A549 (cell line): ENCODE measurements around the gene PRDM11. TPM values are rescaled to one million over a fixed set of nuclear protein-coding genes. Genes with fewer than 3 reads are reported as not detected.

ENCODE experiments used
- ATAC-seq, 2 experiments: fragments of 200-7000 bp in 1 of 2; fragments of >200 bp in 1 of 2; cut with Nextera tagmentation in 1 of 2; cut with Tn5 transposase in 1 of 2; 3 replicates each; pipeline versions ENCODE4 v1.8.0 to v1.9.1; 2018 to 2020; ENCODE audit warnings: mild to moderate bottlenecking in 1 of 2, moderate library complexity in 1 of 2
- CTCF ChIA-PET: fragments of 300-600 bp; sonication (Branson Sonifier 250); formaldehyde crosslinking; extraction: SDS; loops from one replicate; lab custom pipeline; 2021; ENCODE audit warnings: antibody characterized with exemption, inconsistent platforms; lab: Yijun Ruan, JAX
- POLR2A ChIA-PET: fragments of 350-600 bp; formaldehyde crosslinking; extraction: SDS; loops from one replicate; lab custom pipeline; 2021; ENCODE audit warnings: antibody characterized with exemption, inconsistent platforms; lab: Yijun Ruan, JAX
- DNase-seq, 2 experiments: peaks; one replicate each; pipeline versions ENCODE4 v3.0.0 to v3.0.0-alpha.2; 2011 to 2016; ENCODE audit warnings: low read depth in 1 of 2, low spot score in 1 of 2
- FAIRE-seq: peaks from 2 replicates; lab custom pipeline; 2011; peaks lifted over from hg19 to GRCh38; lab: Jason Lieb, UNC
- H3K27ac ChIP-seq, 2 experiments: fragments of >200 bp; sonication (Bioruptor Twin); formaldehyde crosslinking; 3 replicates each; pipeline ENCODE4 v1.5.1; 2016 to 2017
- H3K4me1 ChIP-seq: fragments of >200 bp; sonication (Bioruptor Twin); formaldehyde crosslinking; 3 replicates; pipeline ENCODE4 v1.6.1; 2016
- H3K4me2 ChIP-seq: fragments of >200 bp; sonication (Bioruptor Twin); formaldehyde crosslinking; 3 replicates; pipeline ENCODE4 v1.6.1; 2016
- H3K4me3 ChIP-seq: fragments of >200 bp; sonication (Bioruptor Twin); formaldehyde crosslinking; 3 replicates; pipeline ENCODE4 v1.5.1; 2016
- H3K9me3 ChIP-seq: fragments of >200 bp; sonication (Bioruptor Twin); formaldehyde crosslinking; 3 replicates; pipeline ENCODE4 v1.6.1; 2016
- CEBPB ChIP-seq, 2 experiments: fragments of >200 bp in 1 of 2; sonication (Bioruptor Twin) in 1 of 2; formaldehyde crosslinking in 1 of 2; IDR thresholded peaks; 2 replicates each; pipeline ENCODE4 v1.6.1; 2012 to 2016
- CHD2 ChIP-seq: fragments of 150-350 bp; IDR thresholded peaks from 2 replicates; pipeline ENCODE4 v1.6.1; 2014; ENCODE audit warnings: low read length; ENCODE audit not compliant: partially characterized antibody
- EHF ChIP-seq: fragments of 250-450 bp; sonication (Bioruptor Pico); IDR thresholded peaks from 2 replicates; pipeline ENCODE4 v1.5.0; 2020; ENCODE audit warnings: mild to moderate bottlenecking
- ESRRA ChIP-seq: fragments of 150-350 bp; IDR thresholded peaks from 2 replicates; pipeline ENCODE4 v1.6.1; 2014; ENCODE audit warnings: mild to moderate bottlenecking, low read length, borderline replicate concordance
- FOSL2 ChIP-seq, 2 experiments: fragments of 450-650 bp in 1 of 2; fragments of >200 bp in 1 of 2; sonication (Bioruptor Twin) in 1 of 2; formaldehyde crosslinking; IDR thresholded peaks; 2 replicates each; pipeline versions ENCODE4 v1.5.0 to v1.6.1; 2016 to 2020; ENCODE audit warnings: mild to moderate bottlenecking in 1 of 2, moderate library complexity in 1 of 2
- FOXS1 ChIP-seq: fragments of 250-450 bp; sonication (Bioruptor Pico); IDR thresholded peaks from 2 replicates; pipeline ENCODE4 v1.5.0; 2020; ENCODE audit warnings: mild to moderate bottlenecking, moderate library complexity
- GATA3 ChIP-seq: IDR thresholded peaks from 2 replicates; pipeline ENCODE4 v1.6.1; 2012; ENCODE audit warnings: borderline replicate concordance
- HDAC2 ChIP-seq: fragments of 200-600 bp; sonication (generic); IDR thresholded peaks from 2 replicates; pipeline ENCODE4 v1.6.1; 2016
- HES2 ChIP-seq: fragments of >200 bp; sonication (Bioruptor Twin); formaldehyde crosslinking; IDR thresholded peaks from 2 replicates; pipeline ENCODE4 v1.6.1; 2016
- HEYL ChIP-seq: fragments of 250-450 bp; sonication (Bioruptor Pico); IDR thresholded peaks from 2 replicates; pipeline ENCODE4 v1.8.0; 2021; ENCODE audit warnings: mild to moderate bottlenecking, moderate library complexity
- HOXB13 ChIP-seq: fragments of 250-450 bp; sonication (Bioruptor Pico); IDR thresholded peaks from 2 replicates; pipeline ENCODE4 v1.5.0; 2020; ENCODE audit warnings: low read depth, mild to moderate bottlenecking, moderate library complexity
- JUN ChIP-seq, 2 experiments: fragments of >200 bp; sonication (Bioruptor Twin); formaldehyde crosslinking; IDR thresholded peaks; 2 replicates in 1 of 2; 3 replicates in 1 of 2; pipeline ENCODE4 v1.6.1; 2016 to 2017
- JUNB ChIP-seq: fragments of >200 bp; sonication (Bioruptor Twin); formaldehyde crosslinking; IDR thresholded peaks from 2 replicates; pipeline ENCODE4 v1.6.1; 2016
- KDM1A ChIP-seq: fragments of 200-600 bp; sonication (generic); IDR thresholded peaks from 2 replicates; pipeline ENCODE4 v1.6.1; 2016; ENCODE audit warnings: low read depth, mild to moderate bottlenecking
- MAZ ChIP-seq: fragments of 150-350 bp; IDR thresholded peaks from 2 replicates; pipeline ENCODE4 v1.6.1; 2014; ENCODE audit warnings: antibody characterized with exemption, low read depth, low read length, borderline replicate concordance
- NFE2L2 ChIP-seq: fragments of 150-350 bp; conservative IDR thresholded peaks from 2 replicates; pipeline ENCODE4 v1.6.1; 2014; ENCODE audit warnings: low read length
- NR3C1 ChIP-seq: fragments of >200 bp; sonication (Bioruptor Twin); formaldehyde crosslinking; IDR thresholded peaks from 3 replicates; pipeline ENCODE4 v1.6.1; 2017
- PBX3 ChIP-seq: IDR thresholded peaks from 2 replicates; pipeline ENCODE4 v1.6.1; 2012
- PHF8 ChIP-seq: fragments of 200-600 bp; sonication (generic); IDR thresholded peaks from 2 replicates; pipeline ENCODE4 v1.6.1; 2016; ENCODE audit warnings: low read depth, mild to moderate bottlenecking, antibody characterized with exemption, moderate library complexity, borderline replicate concordance
- RAD21 ChIP-seq, 2 experiments: fragments of >200 bp in 1 of 2; sonication (Bioruptor Twin) in 1 of 2; formaldehyde crosslinking in 1 of 2; IDR thresholded peaks in 1 of 2; conservative IDR thresholded peaks in 1 of 2; 2 replicates in 1 of 2; 3 replicates in 1 of 2; pipeline ENCODE4 v1.6.1; 2012 to 2018; ENCODE audit warnings: inconsistent platforms in 1 of 2
- RARB ChIP-seq: fragments of 250-450 bp; sonication (Bioruptor Pico); IDR thresholded peaks from 2 replicates; pipeline ENCODE4 v1.8.0; 2021; ENCODE audit warnings: mild to moderate bottlenecking, moderate library complexity
- RCOR1 ChIP-seq: fragments of 150-350 bp; IDR thresholded peaks from 2 replicates; pipeline ENCODE4 v1.6.1; 2014; ENCODE audit warnings: antibody characterized with exemption, low read length, low read depth
- RFX5 ChIP-seq: fragments of 450-650 bp; IDR thresholded peaks from 2 replicates; pipeline ENCODE4 v1.7.1; 2014; ENCODE audit warnings: antibody characterized with exemption, mild to moderate bottlenecking, moderate library complexity
- RNF2 ChIP-seq: fragments of 200-600 bp; sonication (generic); IDR thresholded peaks from 2 replicates; pipeline ENCODE4 v1.6.1; 2016; ENCODE audit warnings: low read depth, mild to moderate bottlenecking, antibody characterized with exemption, moderate library complexity, borderline replicate concordance
- SREBF2 ChIP-seq: fragments of 450-650 bp; IDR thresholded peaks from 2 replicates; pipeline ENCODE4 v1.6.1; 2014; ENCODE audit warnings: mild to moderate bottlenecking, moderate library complexity
- TP53 ChIP-seq: fragments of 250-450 bp; sonication (Bioruptor Pico); IDR thresholded peaks from 2 replicates; pipeline ENCODE4 v1.5.0; 2021; ENCODE audit warnings: mild to moderate bottlenecking, moderate library complexity
- USF2 ChIP-seq: fragments of 450-650 bp; IDR thresholded peaks from 2 replicates; pipeline ENCODE4 v1.6.1; 2014; ENCODE audit warnings: antibody characterized with exemption
- ZC3H11A ChIP-seq: fragments of 450-650 bp; IDR thresholded peaks from 2 replicates; pipeline ENCODE4 v1.6.1; 2014; ENCODE audit warnings: antibody characterized with exemption, mild to moderate bottlenecking
- ZNF302 ChIP-seq: fragments of 250-450 bp; sonication (Bioruptor Pico); IDR thresholded peaks from 2 replicates; pipeline ENCODE4 v1.9.0; 2021; ENCODE audit warnings: inconsistent platforms, mild to moderate bottlenecking, moderate library complexity
- ZSCAN20 ChIP-seq: fragments of 250-450 bp; sonication (Bioruptor Pico); IDR thresholded peaks from 2 replicates; pipeline ENCODE4 v1.8.0; 2022; ENCODE audit warnings: mild to moderate bottlenecking, moderate library complexity
- WGBS: methylation state at CpG from one replicate; pipeline ENCODE4 v1.1.6; 2017; ENCODE audit errors: missing lambda C conversion rate; 5-methylcytosine and 5-hydroxymethylcytosine counted together
- polyA plus RNA-seq, 4 experiments: library from polyadenylated mRNA; depleted of rRNA in 3 of 4; stranded (reverse); fragments of >200 nt; fragmentation: RNase III in 1 of 4; extraction: RNeasy Plus Mini Kit Qiagen cat#74134 plus additional on column Dnase treatment in 1 of 4; gene quantifications; 2 replicates in 3 of 4; 3 replicates in 1 of 4; pipeline ENCODE4 v1.2.3, GENCODE V29; 2011 to 2017

Gene PRDM11
- polyA plus RNA-seq, 2 of the 4 experiments (the other 2 are of a cell fraction): 4.3 to 5.3 TPM

- H3K4me3 ChIP-seq: no peak overlapping the region
Observed at GRCh38 chr11:45168366-45169130, 22.1 kb downstream of the PRDM11 start.

GRCh38 chr11:45169310-45170072, 23.1 kb downstream of the PRDM11 start:
- no peak for ATAC-seq
- DNase-seq: no peak
- Histone ChIP-seq H3K4me1 (peaks cover 6% of the 10 kb centered on the region; the same call in 1 of the 3 replicates), H3K27ac (no peak overlapping the region), H3K9me3 (no peaks in the 10 kb centered on the region), H3K4me2 (no peak overlapping the region), H3K4me3 (no peak overlapping the region)
- CTCF ChIA-PET: interaction anchor here (0.7 kb wide), 1 partner anchor 37 kb away, joined by 3 read pairs; no protein-coding TSS in a partner anchor
- FAIRE-seq: no peak
- POLR2A ChIA-PET: no interaction called here
- TF ChIP-seq USF2: no peak
- TF ChIP-seq ZC3H11A: no peak
- TF ChIP-seq ZNF302 (CRISPR knock-in tag): no peak
- no peak for TF ChIP-seq RAD21 (conservative IDR thresholded peaks at IDR 0.05 in 1 of 2, IDR thresholded peaks at IDR 0.05 in 1 of 2)
- no peak for TF ChIP-seq HDAC2
- no peak for TF ChIP-seq HES2
- no peak for TF ChIP-seq CEBPB (IDR thresholded peaks at IDR 0.05)
- TF ChIP-seq ZSCAN20 (CRISPR knock-in tag): no peak
- no peak for TF ChIP-seq CHD2
- no peak for TF ChIP-seq MAZ
- no peak for TF ChIP-seq ESRRA
- no peak for TF ChIP-seq HEYL (CRISPR knock-in tag)
- TF ChIP-seq NR3C1: no peak
- no peak for TF ChIP-seq JUNB
- 43% methylated on average over 3 of the region's 3 CpGs for WGBS

More at GRCh38 chr11:45168366-45169130, 22.1 kb downstream of the PRDM11 start:
- no peak for ATAC-seq
- no peak for FAIRE-seq
- DNase-seq: no peak
- TF ChIP-seq HOXB13 (no peak), RFX5 (no peak), RARB (CRISPR knock-in tag) (no peak)
- POLR2A ChIA-PET: no interaction called here
- H3K4me2 ChIP-seq: no peak overlapping the region
- CTCF ChIA-PET: interaction anchor here (1.2 to 1.8 kb wide), 3 partner anchors 9 to 17 kb away, joined by 3 to 8 read pairs (median 4); no protein-coding TSS in a partner anchor
- peaks cover 6% of the 10 kb centered on the region; the same call in 1 of the 3 replicates for H3K4me1 ChIP-seq
- WGBS: 86% methylated on average over 10 of the region's 10 CpGs
- H3K27ac ChIP-seq: no peak overlapping the region
- no peaks in the 10 kb centered on the region for H3K9me3 ChIP-seq

GRCh38 chr11:45170484-45170883, 24.0 kb downstream of the PRDM11 start:
- Histone ChIP-seq H3K9me3 (no peaks in the 10 kb centered on the region), H3K4me2 (no peak overlapping the region), H3K4me1 (peaks cover 6% of the 10 kb centered on the region; the same call in 1 of the 3 replicates), H3K4me3 (no peak overlapping the region), H3K27ac (no peak overlapping the region)
- POLR2A ChIA-PET: no interaction called here
- ATAC-seq (no peak), FAIRE-seq (no peak), DNase-seq (no peak)
- no peak for TF ChIP-seq PHF8
- TF ChIP-seq NR3C1: no peak
- TF ChIP-seq RNF2: no peak
- no peak for TF ChIP-seq HDAC2
- no peak for TF ChIP-seq RCOR1
- no peak for TF ChIP-seq USF2
- TF ChIP-seq JUN (IDR thresholded peaks at IDR 0.05): no peak
- TF ChIP-seq NFE2L2: no peak
- no peak for TF ChIP-seq SREBF2
- TF ChIP-seq EHF: no peak
- TF ChIP-seq ZSCAN20 (CRISPR knock-in tag): no peak
- TF ChIP-seq KDM1A: no peak
- TF ChIP-seq FOXS1 (CRISPR knock-in tag): no peak
- TF ChIP-seq GATA3: no peak
- no peak for TF ChIP-seq ZNF302 (CRISPR knock-in tag)
- no peak for TF ChIP-seq TP53 (CRISPR knock-in tag)
- TF ChIP-seq FOSL2 (IDR thresholded peaks at IDR 0.05): no peak
- TF ChIP-seq FOSL2 (CRISPR knock-in tag; IDR thresholded peaks at IDR 0.05): no peak
- TF ChIP-seq JUNB: no peak
- TF ChIP-seq PBX3: no peak
- 72% methylated on average over 2 of the region's 2 CpGs for WGBS
- CTCF ChIA-PET: interaction anchor here (0.7 kb wide), 1 partner anchor 38 kb away, joined by 3 read pairs; no protein-coding TSS in a partner anchor
